ENCODE results near the gene AJAP1. TPM values are rescaled to one million over a fixed set of nuclear protein-coding genes. Genes with fewer than 3 reads are reported as not detected.

AJAP1 gene
- not detected in 2 replicates for total RNA-seq (2013; cell fraction: nucleolus; rRNA removed)
- total RNA-seq (2014; rRNA removed): not detected in 2 replicates
- not detected in 2 replicates for total RNA-seq (2014; rRNA removed; fragmentation: Illumina TruSeq; extraction: Trizol)
- not detected in 2 replicates for total RNA-seq (2021)
- polyA plus RNA-seq (2011; ENCODE audit: low read depth): not detected
- polyA plus RNA-seq (2011; rRNA removed): not detected in 2 replicates
- polyA plus RNA-seq (2011; cell fraction: cytosol; rRNA removed): not detected in 2 replicates
- not detected in 2 replicates for polyA plus RNA-seq (2011; cell fraction: nucleus; rRNA removed)
- polyA plus RNA-seq (2012): 0.03 TPM in 1 of 2 replicates, not detected in the other
- polyA plus RNA-seq (2014; fragmentation: Illumina TruSeq; extraction: Trizol): not detected in 2 replicates
- polyA plus RNA-seq (2014; fragmentation: Nextera tagmentation; extraction: Ambion mirVana): not detected
- polyA plus RNA-seq (2014; rRNA removed): not detected in 2 replicates
- not detected for polyA plus RNA-seq (2016; fragmentation: Nextera tagmentation; extraction: Ambion mirVana)
- polyA minus RNA-seq (2011; rRNA and poly(A)+ RNA removed): not detected in 2 replicates
- polyA minus RNA-seq (2011; cell fraction: cytosol; rRNA and poly(A)+ RNA removed): not detected in 2 replicates
- polyA minus RNA-seq (2011; cell fraction: nucleus; rRNA and poly(A)+ RNA removed): not detected in 2 replicates
- not detected for Bru-seq, nascent RNA
- not detected for BruChase-seq, experiment 1, labeled RNA remaining after a 6-hour chase
- not detected for BruChase-seq, experiment 2, labeled RNA remaining after a 2-hour chase
- long read RNA-seq, experiment 1: 0 reads
- long read RNA-seq, experiment 2: 0 reads

- POLR2A ChIA-PET: no interaction called here
- H3K27me3 ChIP-seq (replicated peaks in 1 of 2; ENCODE audit: control insufficient read depth in 2 of 2, insufficient read depth in 2 of 2, low read length in 1 of 2): peaks cover 0 to 6% of the 10 kb centered on the region in 2 experiments; a peak in 3 of 4 replicates
- no peak for ATAC-seq
- H3K9ac ChIP-seq (ENCODE audit: control insufficient read depth, insufficient read depth, low read length): no peak within 1 kb of the TSS
- no peaks in the 10 kb centered on the region for H3K36me3 ChIP-seq (ENCODE audit: control insufficient read depth in 2 of 2, insufficient read depth in 2 of 2, low read length in 1 of 2)
- H3K4me3 ChIP-seq: no peak within 1 kb of the TSS
- SMC1A ChIA-PET (ENCODE audit: uncharacterized antibody, unreplicated experiment): no interaction called here
- H4K20me1 ChIP-seq (ENCODE audit: control insufficient read depth, insufficient read depth): no peaks in the 10 kb centered on the region
- H3K4me2 ChIP-seq (ENCODE audit: control insufficient read depth, insufficient read depth): no peak within 1 kb of the TSS
- CTCF ChIA-PET: no interaction called here
- no peak for DNase-seq (ENCODE audit: low read depth, low spot score)
- no peaks in the 10 kb centered on the region for H3K9me3 ChIP-seq (replicated peaks; ENCODE audit: control insufficient read depth, insufficient read depth, low read length)
- no peaks in the 10 kb centered on the region for H3K79me2 ChIP-seq (ENCODE audit: control insufficient read depth, insufficient read depth, low read length)
- H3K4me1 ChIP-seq (ENCODE audit: control insufficient read depth, insufficient read depth, low read length): no peaks in the 10 kb centered on the region
- no peak within 1 kb of the TSS for H3K27ac ChIP-seq (ENCODE audit: control insufficient read depth, insufficient read depth)
- FAIRE-seq: no peak
- in situ Hi-C loops (cut with MboI): loop anchor here (10.0 kb wide), 1 partner anchor 171 kb away; no protein-coding TSS in a partner anchor
- RAD21 ChIA-PET (ENCODE audit: unreplicated experiment): no interaction called here
- BruUV-seq (replicated peaks): no TSS peak
- H2AFZ ChIP-seq (ENCODE audit: control insufficient read depth, low read depth, low read length): no peak within 1 kb of the TSS
- TF ChIP-seq HDAC2 (IDR thresholded peaks at IDR 0.05) (no peak), SREBF2 (IDR thresholded peaks at IDR 0.05; ENCODE audit: low read length) (no peak), RBBP5 (conservative IDR thresholded peaks at IDR 0.05) (no peak), ZNF622 (IDR thresholded peaks at IDR 0.05) (no peak), NFIC (IDR thresholded peaks at IDR 0.05; ENCODE audit: low read depth, low read length) (no peak), CBFB (IDR thresholded peaks at IDR 0.05; ENCODE audit: low read depth) (no peak), ZNF384 (IDR thresholded peaks at IDR 0.05; ENCODE audit: borderline replicate concordance, low read depth, low read length) (no peak)
- TF ChIP-seq, protein P1, sequence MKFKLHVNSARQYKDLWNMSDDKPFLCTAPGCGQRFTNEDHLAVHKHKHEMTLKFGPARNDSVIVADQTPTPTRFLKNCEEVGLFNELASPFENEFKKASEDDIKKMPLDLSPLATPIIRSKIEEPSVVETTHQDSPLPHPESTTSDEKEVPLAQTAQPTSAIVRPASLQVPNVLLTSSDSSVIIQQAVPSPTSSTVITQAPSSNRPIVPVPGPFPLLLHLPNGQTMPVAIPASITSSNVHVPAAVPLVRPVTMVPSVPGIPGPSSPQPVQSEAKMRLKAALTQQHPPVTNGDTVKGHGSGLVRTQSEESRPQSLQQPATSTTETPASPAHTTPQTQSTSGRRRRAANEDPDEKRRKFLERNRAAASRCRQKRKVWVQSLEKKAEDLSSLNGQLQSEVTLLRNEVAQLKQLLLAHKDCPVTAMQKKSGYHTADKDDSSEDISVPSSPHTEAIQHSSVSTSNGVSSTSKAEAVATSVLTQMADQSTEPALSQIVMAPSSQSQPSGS (IDR thresholded peaks at IDR 0.05; ENCODE audit: low read length): no peak
- TF ChIP-seq, protein P2, sequence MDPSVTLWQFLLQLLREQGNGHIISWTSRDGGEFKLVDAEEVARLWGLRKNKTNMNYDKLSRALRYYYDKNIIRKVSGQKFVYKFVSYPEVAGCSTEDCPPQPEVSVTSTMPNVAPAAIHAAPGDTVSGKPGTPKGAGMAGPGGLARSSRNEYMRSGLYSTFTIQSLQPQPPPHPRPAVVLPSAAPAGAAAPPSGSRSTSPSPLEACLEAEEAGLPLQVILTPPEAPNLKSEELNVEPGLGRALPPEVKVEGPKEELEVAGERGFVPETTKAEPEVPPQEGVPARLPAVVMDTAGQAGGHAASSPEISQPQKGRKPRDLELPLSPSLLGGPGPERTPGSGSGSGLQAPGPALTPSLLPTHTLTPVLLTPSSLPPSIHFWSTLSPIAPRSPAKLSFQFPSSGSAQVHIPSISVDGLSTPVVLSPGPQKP (IDR thresholded peaks at IDR 0.05; ENCODE audit: low read depth, low read length): no peak
- intact Hi-C loops (cut with micrococcal nuclease; ENCODE audit: unreplicated experiment): loop anchor here (2.0 kb wide), 1 partner anchor 743 kb away; no protein-coding TSS in a partner anchor
- WGBS (ENCODE audit: insufficient coverage, insufficient replicate concordance, low lambda C conversion rate, missing lambda C conversion rate): 55% methylated on average over 54 of the region's 112 CpGs
Measured at GRCh38 chr1:4653796-4654725, at the start of gene AJAP1. Gene AJAP1 (plus strand): TSS chr1:4654609. CDS start chr1:4655426, 817 bp downstream.
